SU-DHL-6 (cell line): ENCODE results near the gene THOC7.

Experiments
- H2AFZ ChIP-seq: fragments of 200-600 bp; sonication (generic); 2 replicates; pipeline ENCODE4 v1.6.1; 2014; ENCODE audit warnings: low read depth, mild to moderate bottlenecking, moderate library complexity, mixed read lengths, antibody characterized with exemption, low read length; ENCODE audit not compliant: severe bottlenecking
- H3F3A ChIP-seq: fragments of 200-600 bp; shearing (Covaris generic); 2 replicates; pipeline ENCODE4 v1.6.0; 2016; ENCODE audit warnings: antibody characterized with exemption, mild to moderate bottlenecking; ENCODE audit not compliant: insufficient read depth
- H3K27ac ChIP-seq: fragments of 200-600 bp; sonication (generic); 2 replicates; pipeline ENCODE4 v1.5.1; 2016; ENCODE audit warnings: low read depth, mild to moderate bottlenecking, low read length, moderate library complexity, mixed read lengths
- H3K27me3 ChIP-seq: fragments of 200-600 bp; sonication (generic), shearing (Covaris generic); 2 replicates; pipeline ENCODE4 v1.6.0; 2014; ENCODE audit warnings: mild to moderate bottlenecking, low read length
- H3K36me3 ChIP-seq: fragments of 200-600 bp; sonication (generic); 2 replicates; pipeline ENCODE4 v1.6.1; 2014; ENCODE audit warnings: mild to moderate bottlenecking, low read length, mixed read lengths
- H3K4me2 ChIP-seq: fragments of 300-600, 200-600 bp; shearing (Covaris generic), sonication (generic); 2 replicates; pipeline ENCODE4 v1.6.0; 2014; ENCODE audit warnings: low read length, low read depth, mild to moderate bottlenecking; ENCODE audit not compliant: poor library complexity, severe bottlenecking
- H3K4me3 ChIP-seq: fragments of 200-600 bp; sonication (generic); 2 replicates; pipeline ENCODE4 v1.5.1; 2014; ENCODE audit warnings: antibody characterized with exemption, low read length, mild to moderate bottlenecking, mixed read lengths; ENCODE audit not compliant: insufficient read depth, poor library complexity, severe bottlenecking
- H3K79me2 ChIP-seq: fragments of 200-600 bp; sonication (generic); 2 replicates; pipeline ENCODE4 v1.6.1; 2014; ENCODE audit warnings: mild to moderate bottlenecking, low read length, moderate library complexity; ENCODE audit not compliant: insufficient read depth
- H3K9ac ChIP-seq: fragments of 200-600 bp; sonication (generic); 2 replicates; pipeline ENCODE4 v1.7.0; 2014; ENCODE audit warnings: mild to moderate bottlenecking, low read length
- H3K9me2 ChIP-seq: fragments of 200-600 bp; sonication (generic); replicated peaks from 2 replicates; pipeline ENCODE4 v1.6.1; 2014; ENCODE audit warnings: low read length; ENCODE audit not compliant: insufficient read depth
- H3K9me3 ChIP-seq: fragments of 200-600 bp; sonication (generic); 2 replicates; pipeline ENCODE4 v1.6.1; 2014; ENCODE audit warnings: low read length, mixed read lengths; ENCODE audit not compliant: insufficient read depth
- H4K20me1 ChIP-seq: fragments of 200-600 bp; sonication (generic); 2 replicates; pipeline ENCODE4 v1.6.1; 2014; ENCODE audit warnings: low read depth, mild to moderate bottlenecking, antibody characterized with exemption, low read length, moderate library complexity, mixed read lengths
- EZH2phosphoT487 ChIP-seq: fragments of 200-600 bp; sonication (generic), shearing (Covaris generic); conservative IDR thresholded peaks from 2 replicates; pipeline ENCODE4 v1.6.1; 2018; ENCODE audit warnings: mild to moderate bottlenecking, antibody characterized with exemption, low read length, moderate library complexity, mixed read lengths
- TF ChIP-seq, protein P1 (sequence below): fragments of 200-600 bp; sonication (generic); IDR thresholded peaks from one replicate; pipeline ENCODE4 v1.5.1; 2017; ENCODE audit warnings: antibody characterized with exemption, mild to moderate bottlenecking, low read length, moderate library complexity; ENCODE audit not compliant: insufficient read depth, poor library complexity, severe bottlenecking

Gene THOC7

DNA sequence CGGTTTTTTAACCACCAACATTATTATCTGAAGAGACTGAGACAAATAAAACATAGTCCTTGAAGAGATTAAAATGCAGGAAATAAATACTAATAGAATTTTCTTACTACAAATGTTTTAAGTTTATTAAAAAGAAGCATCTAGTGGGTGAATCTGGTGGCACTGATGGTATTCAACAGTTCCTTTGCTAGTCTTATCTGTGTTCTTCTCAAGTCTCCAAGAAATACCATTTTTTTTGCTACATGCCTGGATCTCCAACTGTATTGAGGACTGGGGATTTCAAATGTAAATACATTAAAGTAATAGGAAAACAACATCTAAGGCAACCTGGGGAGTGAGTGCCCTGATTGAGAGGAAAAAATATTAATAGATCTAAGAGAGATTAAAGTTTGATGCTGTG lies 21.9 kb downstream of the THOC7 start:
- Histone ChIP-seq H3K36me3 (peaks cover 18% of the 10 kb centered on the region; the same call in 1 of the 2 replicates), H3K9me2 (no peaks in the 10 kb centered on the region), H2AFZ (no peak overlapping the region), H3F3A (no peaks in the 10 kb centered on the region), H3K4me3 (no peak overlapping the region), H3K4me2 (no peak overlapping the region), H3K9me3 (no peaks in the 10 kb centered on the region), H3K9ac (no peak overlapping the region), H4K20me1 (peaks cover 4% of the 10 kb centered on the region; the same call in 1 of the 2 replicates), H3K27ac (no peak overlapping the region), H3K79me2 (peaks cover 56% of the 10 kb centered on the region), H3K27me3 (no peaks in the 10 kb centered on the region)
- TF ChIP-seq, protein P1, sequence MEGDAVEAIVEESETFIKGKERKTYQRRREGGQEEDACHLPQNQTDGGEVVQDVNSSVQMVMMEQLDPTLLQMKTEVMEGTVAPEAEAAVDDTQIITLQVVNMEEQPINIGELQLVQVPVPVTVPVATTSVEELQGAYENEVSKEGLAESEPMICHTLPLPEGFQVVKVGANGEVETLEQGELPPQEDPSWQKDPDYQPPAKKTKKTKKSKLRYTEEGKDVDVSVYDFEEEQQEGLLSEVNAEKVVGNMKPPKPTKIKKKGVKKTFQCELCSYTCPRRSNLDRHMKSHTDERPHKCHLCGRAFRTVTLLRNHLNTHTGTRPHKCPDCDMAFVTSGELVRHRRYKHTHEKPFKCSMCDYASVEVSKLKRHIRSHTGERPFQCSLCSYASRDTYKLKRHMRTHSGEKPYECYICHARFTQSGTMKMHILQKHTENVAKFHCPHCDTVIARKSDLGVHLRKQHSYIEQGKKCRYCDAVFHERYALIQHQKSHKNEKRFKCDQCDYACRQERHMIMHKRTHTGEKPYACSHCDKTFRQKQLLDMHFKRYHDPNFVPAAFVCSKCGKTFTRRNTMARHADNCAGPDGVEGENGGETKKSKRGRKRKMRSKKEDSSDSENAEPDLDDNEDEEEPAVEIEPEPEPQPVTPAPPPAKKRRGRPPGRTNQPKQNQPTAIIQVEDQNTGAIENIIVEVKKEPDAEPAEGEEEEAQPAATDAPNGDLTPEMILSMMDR = no peak
- TF ChIP-seq EZH2phosphoT487 = no peak

DNA sequence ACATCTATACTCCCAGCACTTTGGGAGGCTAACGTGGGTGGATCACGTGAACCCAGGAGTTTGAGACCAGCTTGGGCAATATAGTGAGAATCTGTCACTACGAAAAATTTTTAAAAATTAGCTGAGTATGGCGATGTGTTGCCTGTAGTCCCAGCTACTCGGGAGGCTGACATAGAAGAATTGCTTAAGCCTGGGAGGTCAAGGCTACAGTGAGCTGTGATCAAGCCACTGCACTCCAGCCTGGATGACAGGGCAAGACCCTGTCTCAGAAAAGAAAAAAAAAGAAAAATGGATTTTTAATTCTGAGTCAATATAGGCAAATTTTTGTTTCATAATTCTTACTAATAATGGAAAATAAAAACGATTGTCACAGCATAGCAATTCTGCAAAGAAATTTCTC lies 31.2 kb downstream of the THOC7 start:
- no peak overlapping the region for H3K9ac ChIP-seq
- no peak overlapping the region for H3K27ac ChIP-seq
- no peaks in the 10 kb centered on the region for H4K20me1 ChIP-seq
- H3K4me2 ChIP-seq = no peak overlapping the region
- no peaks in the 10 kb centered on the region for H3K9me3 ChIP-seq
- TF ChIP-seq, protein P1 = no peak
- TF ChIP-seq EZH2phosphoT487 = no peak
- no peaks in the 10 kb centered on the region for H3K79me2 ChIP-seq
- no peak overlapping the region for H2AFZ ChIP-seq
- H3F3A ChIP-seq = no peaks in the 10 kb centered on the region
- H3K9me2 ChIP-seq = no peaks in the 10 kb centered on the region
- peaks cover 34% of the 10 kb centered on the region; the same call in 1 of the 2 replicates for H3K36me3 ChIP-seq
- no peak overlapping the region for H3K4me3 ChIP-seq
- H3K27me3 ChIP-seq = no peaks in the 10 kb centered on the region

DNA sequence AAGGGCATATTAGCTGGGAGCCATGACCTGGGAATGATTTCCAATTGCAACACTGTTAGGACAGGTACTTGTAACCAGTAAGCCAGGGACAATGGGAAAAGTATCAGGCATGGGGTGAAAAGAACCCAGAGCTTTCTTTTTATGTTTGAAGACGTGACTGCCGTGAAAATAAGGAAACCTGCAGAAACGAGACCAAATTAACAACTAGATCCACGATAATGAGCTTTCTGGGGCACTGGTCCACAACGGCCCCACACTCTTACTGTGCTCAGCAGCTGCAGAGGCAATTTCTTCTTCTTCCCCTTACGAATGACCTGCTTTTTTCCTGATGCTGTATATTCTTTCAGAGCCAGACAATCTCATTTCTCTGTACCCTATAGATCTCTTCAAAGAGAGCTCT lies 33.1 kb downstream of the THOC7 start:
- Histone ChIP-seq H3K9me2 (no peaks in the 10 kb centered on the region), H3K36me3 (peaks cover 16% of the 10 kb centered on the region; the same call in 1 of the 2 replicates), H3K27me3 (no peaks in the 10 kb centered on the region), H3F3A (no peaks in the 10 kb centered on the region), H3K27ac (no peak overlapping the region), H3K4me2 (no peak overlapping the region), H4K20me1 (no peaks in the 10 kb centered on the region), H2AFZ (no peak overlapping the region), H3K9me3 (no peaks in the 10 kb centered on the region), H3K4me3 (no peak overlapping the region), H3K79me2 (no peaks in the 10 kb centered on the region), H3K9ac (no peak overlapping the region)
- no peak for TF ChIP-seq EZH2phosphoT487
- TF ChIP-seq, protein P1 = no peak
